GM18868 (cell line): Measurements from ENCODE around the gene TSC22D1.
"Not testable (repeated sequence)": the region's sequence is repeated elsewhere in the genome, so short reads cannot be mapped to it uniquely, and the experiment has no call there.

Experiments used
- ATAC-seq: cut with Tn5 transposase; IDR thresholded peaks from one replicate; pipeline ENCODE4 v1.9.1; 2021; ENCODE audit warnings: mild to moderate bottlenecking, moderate library complexity; ENCODE audit not compliant: unreplicated experiment

TSC22D1 gene

GRCh38 chr13:44573790-44574465 lies 2.2 kb downstream of the TSC22D1 start:
- ATAC-seq = peak; percentile 17

DNA sequence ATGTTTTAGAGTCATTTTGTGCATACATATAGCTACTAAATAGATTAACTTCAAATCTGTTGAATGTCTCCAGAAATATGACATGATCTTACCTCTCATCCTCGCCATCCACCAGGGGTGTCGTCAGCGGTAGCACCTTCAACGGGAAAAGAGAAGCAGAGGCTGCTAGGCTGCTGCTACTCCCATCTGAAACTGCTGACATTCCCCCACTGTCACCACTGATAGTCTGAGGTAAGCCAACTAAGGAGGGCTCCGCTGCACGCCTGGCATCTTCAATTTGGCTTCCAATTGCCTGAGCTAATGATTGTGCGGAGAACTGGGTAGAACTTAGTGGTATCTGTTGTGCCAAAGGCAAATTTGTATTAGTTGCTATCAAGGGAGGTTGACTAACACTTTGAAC lies 3.1 kb downstream of the TSC22D1 start:
- no peak for ATAC-seq

GRCh38 chr13:44566601-44567000 lies 9.5 kb downstream of the TSC22D1 start:
- no peak for ATAC-seq

GRCh38 chr13:44565881-44566280 lies 10.2 kb downstream of the TSC22D1 start:
- no peak for ATAC-seq

- ATAC-seq = no peak
These were observed 11.2 kb downstream of the TSC22D1 start for GRCh38 chr13:44564936-44565335.

DNA sequence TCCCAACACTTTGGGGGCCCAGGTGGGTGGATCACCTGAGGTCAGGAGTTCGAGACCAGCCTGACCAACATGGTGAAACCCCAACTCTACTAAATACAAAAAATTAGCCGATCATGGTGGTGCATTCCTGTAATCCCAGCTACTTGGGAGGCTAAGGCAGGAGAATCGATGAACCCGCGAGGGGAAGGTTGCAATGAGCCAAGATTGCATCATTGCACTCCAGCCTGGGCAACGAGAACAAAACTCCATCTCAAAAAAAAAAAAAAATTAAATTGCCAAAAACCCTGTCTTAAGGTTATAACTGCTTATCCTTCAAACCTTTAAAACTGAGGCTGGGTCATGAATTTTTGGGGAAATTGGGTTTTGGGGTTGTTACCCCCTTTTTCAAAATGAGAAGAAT lies 13.3 kb downstream of the TSC22D1 start:
- not testable (repeated sequence) for ATAC-seq

GRCh38 chr13:44561351-44561750 lies 14.8 kb downstream of the TSC22D1 start:
- ATAC-seq = no peak

DNA sequence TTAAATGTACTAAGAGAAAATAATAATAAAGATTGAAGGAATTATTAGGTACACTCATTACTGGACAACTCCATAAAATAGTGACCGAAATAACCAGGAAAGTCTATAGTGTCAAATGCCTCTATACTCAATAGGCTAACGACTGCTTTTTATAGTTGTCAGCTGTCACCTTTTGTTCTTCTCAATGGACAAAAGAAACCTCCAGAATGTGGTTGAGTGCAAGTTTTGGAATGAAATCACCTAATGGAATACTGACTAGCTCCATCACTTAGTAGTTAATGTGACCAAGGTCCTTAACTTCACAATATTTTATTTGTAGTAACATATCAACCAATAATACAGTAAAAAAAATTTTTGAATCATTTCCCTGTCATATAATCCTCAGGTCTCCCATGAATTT lies 18.1 kb downstream of the TSC22D1 start:
- no peak for ATAC-seq

DNA sequence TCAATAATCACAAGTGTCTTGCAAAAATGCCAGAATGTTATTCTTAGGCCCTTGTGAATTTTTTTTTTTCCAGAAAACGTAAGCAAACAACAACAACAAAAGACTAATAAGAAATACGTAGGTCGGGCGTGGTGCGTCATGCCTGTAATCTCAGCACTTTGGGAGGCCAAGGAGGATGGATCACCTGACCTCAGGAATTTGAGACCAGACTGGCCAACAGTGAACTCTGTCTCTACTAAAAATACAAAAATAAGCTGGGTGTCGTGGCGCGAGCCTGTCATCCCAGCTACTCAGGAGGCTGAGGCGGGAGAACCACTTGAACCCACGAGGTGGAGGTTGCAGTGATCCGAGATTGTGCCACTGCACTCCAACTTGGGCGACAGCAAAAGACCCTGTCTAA lies 20.9 kb downstream of the TSC22D1 start:
- no peak for ATAC-seq

DNA sequence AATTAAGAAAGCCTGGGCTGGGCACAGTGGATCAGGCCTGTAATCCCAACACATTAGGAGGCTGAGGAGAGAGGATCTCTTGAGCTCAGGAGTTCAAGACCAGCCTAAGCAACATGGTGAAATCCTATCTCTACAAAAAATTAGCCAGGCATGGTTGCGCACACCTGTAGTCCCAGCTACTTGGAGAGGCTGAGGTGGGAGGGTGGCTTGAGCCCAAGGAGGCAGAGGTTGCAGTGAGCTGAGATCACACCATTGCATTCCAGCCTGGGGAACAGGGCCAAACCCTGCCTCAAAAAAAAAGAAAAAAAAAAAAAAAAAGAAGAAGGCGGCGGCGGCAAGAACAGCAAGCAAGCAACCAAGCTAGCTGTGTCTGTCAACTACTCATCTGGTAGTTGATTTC lies 26.7 kb downstream of the TSC22D1 start:
- no peak for ATAC-seq

DNA sequence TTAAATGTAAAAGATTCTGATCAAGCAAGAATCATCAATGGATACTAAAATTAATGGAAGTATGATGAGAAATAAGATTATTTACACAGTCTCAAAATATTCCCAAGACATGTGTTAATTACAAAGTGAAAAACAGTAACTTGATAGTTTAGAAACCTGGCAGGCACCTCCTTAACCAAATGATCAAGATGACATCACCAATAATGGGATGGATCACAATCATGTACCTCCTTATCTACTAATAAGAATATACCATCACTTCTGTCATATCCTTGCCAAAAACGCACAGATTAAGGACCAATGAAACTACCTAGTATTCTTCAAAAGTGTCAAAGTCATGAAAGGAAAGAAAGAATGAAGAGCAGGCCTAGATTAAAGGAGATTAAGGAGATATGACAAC lies 30.0 kb downstream of the TSC22D1 start:
- no peak for ATAC-seq

DNA sequence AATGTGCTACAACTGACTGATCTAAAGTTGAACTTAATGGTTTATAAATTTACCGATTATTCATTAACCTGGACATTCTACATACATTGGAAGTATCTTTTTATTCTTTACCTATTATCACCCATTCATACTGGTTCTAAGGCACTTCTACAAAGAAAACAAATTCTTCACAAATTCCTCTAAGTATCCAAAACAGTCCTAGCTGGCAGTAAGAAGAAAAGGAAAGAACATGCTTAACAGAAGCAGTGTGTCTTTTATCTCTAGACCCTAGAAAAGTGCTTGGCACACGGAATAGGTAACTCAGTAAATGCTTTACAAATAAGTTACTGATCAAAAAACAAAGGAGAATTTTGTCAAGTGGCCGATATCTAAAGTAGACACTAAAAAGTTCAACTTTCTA lies 32.8 kb downstream of the TSC22D1 start:
- ATAC-seq = no peak

DNA sequence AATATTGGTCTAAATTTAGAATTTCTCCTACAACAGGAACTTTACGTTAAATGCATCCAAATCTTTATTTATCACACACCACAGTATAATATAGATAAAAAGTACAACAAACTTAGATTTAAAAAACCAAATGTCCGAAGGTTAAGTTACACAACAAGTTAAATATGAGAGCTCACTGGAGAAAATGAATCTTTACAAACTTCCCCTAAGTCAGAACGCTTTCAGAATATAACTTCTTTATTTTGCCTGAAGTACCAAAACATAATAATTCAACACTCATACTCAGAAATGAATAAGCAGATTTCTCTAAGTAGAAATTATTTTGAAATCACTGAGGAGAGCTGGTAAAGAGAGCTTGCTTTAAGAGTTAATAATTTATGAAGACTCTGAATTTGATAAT lies 33.8 kb downstream of the TSC22D1 start:
- no peak for ATAC-seq

DNA sequence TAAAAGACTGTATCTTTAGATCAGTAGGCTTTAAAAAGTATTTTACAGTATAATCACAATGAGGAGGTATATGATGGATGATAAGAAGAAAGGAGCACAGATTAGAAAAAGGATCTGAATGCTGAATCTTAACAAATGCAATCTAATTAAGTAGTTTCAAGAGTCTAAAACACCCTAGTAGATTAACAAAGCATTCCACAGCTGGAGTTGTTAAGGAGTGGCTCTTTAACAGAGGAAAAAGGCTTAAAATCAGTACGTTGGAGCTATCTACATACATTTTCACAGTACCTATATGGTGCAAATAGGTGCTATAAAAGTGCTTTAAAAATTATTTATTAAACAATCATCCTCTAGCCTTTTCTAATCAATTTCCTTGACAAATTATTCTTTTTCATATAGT lies 34.5 kb downstream of the TSC22D1 start:
- no peak for ATAC-seq

- ATAC-seq = no peak
These were observed 35.2 kb downstream of the TSC22D1 start for GRCh38 chr13:44540761-44541434.

DNA sequence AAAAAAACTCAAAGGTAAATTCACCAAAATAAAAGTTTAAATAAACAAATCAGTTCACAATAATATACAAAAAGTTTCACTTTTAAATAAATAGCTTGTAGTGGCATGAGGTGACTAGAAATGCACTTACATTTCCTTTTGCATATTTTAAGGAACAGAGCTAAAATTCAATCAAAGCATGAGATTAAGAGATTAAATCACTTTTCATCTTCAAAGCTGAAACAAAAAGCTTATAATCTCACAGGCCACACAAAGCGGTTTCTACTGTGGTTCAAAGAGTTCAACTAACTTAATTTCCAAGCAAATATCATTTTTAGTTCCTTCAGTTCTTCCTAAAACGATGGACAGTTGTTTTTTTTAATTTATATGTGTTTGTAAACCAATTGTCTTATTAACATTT lies 38.9 kb downstream of the TSC22D1 start:
- no peak for ATAC-seq

GRCh38 chr13:44523146-44524015 lies 52.7 kb downstream of the TSC22D1 start:
- peak; percentile 56 for ATAC-seq

DNA sequence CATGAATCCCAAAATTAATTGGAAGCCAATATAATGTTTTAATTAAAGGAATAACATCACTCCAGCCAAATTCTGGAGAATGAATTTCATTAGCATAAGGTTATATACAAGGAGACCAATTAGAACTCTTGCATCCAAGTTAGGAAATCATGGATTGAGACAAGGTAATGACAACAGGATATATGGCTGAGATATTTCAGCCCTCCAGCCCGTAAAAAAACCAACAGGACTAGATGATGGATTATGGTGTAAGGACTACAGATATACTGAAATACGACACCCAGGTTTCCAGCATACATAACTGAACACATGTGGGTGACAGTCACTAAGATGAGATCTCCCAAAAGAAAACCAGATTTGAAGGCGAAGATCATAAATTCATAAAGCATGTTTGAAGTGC lies 56.5 kb downstream of the TSC22D1 start:
- no peak for ATAC-seq

DNA sequence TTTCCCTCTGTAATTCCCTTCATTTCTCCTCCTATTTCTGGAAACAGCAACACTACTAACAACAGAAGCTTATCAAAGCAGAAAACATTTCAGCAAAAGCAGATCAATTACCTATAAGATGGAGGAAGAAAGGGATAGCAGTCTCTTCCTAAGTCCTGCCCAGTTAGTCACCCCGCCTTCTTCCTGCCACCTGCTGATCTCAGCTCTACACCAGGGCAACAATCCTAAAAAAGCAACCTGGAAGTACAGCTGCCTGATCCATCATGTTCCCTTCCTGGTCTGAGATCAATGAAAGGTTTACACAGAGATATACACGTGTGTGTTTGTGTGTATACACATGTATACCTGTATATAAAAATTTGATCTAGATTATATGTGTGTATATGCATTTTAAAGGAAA lies 59.4 kb downstream of the TSC22D1 start:
- no peak for ATAC-seq

- ATAC-seq = no peak
These were observed 61.9 kb downstream of the TSC22D1 start for GRCh38 chr13:44514278-44514677.

- ATAC-seq = not testable (repeated sequence)
These were observed 66.3 kb downstream of the TSC22D1 start for GRCh38 chr13:44509853-44510252.

- no peak for ATAC-seq
These were observed 67.5 kb downstream of the TSC22D1 start for GRCh38 chr13:44508562-44509077.
